HG02759 (cell line): ENCODE data around the gene STC2.

Source experiments
- ATAC-seq: cut with Tn5 transposase; IDR thresholded peaks from one replicate; pipeline ENCODE4 v1.9.1; 2021; ENCODE audit warnings: mild to moderate bottlenecking, moderate library complexity; ENCODE audit not compliant: unreplicated experiment

The STC2 gene

DNA sequence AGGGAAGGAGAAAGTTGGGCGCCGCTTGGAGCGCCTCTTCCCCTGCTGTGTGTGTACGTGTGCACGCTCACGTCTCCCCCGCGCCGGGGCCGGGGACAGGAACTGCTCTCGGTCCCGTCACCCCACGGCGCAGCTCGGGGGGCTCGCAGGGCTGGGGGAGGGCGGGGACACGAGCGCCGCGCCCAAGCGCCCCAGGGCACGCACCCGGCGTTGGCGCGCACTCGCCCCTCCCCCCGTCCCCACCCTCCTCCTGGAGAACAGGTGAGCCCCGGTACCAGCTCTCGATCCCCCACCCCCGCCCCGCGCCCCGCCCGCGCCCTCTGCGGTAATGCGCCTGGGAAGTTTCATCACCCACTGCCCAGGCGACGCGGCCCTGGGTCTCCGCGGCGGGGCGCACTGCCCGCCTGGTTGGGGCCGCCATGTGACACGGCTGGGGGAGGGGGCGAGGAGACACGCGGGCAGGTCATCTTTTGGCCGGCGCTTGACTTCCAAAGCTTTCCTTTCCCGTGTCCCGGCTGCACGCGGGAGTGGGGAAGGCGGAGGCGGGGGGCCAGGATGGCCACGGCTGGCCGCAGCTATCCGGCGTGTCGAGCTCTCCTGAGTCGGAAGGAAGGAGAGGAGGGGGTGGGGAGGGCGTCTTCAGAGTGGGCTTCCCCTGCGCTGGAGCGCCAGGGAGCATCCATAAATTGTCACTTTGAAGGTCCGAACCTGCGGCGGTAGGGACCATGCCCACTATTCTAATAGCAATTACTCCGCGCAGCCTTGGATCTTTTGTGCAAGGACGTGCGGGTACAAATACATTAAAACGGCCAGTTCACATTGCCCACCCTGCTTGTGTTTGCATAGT is 1.5 kb upstream of the STC2 start:
- peak; percentile 35 for ATAC-seq

DNA sequence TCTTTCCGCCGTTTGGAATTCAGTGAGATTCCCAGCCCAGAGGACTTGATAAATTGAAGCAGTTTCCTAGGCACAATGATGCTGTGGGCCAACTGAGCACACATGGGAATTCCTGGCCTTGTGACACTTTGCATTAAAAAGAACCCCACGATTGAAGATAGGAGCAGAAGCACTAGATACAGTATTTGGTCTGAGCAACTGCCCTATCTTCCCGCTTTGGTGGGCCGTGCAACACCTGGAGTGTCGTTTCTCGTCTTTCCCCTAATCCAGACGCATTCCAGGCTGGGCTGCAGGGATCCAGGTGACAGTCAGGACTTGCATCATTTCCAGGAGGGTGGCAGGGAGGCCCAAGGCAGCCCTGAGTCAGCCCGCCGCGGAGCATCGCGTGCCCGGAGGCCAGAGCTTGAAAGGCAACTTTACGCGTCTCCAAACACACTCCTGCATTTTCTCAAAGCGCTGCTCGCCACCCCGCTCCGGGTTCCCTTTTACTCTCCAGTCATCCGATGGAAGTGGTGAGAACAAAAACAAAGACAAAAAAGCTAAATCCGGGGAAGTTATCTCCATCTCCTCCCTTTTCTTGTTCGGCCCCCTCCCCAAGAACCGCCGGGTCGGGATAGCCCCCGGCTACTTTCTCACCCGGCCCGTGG is 753 bp upstream of the STC2 start:
- no peak for ATAC-seq

DNA sequence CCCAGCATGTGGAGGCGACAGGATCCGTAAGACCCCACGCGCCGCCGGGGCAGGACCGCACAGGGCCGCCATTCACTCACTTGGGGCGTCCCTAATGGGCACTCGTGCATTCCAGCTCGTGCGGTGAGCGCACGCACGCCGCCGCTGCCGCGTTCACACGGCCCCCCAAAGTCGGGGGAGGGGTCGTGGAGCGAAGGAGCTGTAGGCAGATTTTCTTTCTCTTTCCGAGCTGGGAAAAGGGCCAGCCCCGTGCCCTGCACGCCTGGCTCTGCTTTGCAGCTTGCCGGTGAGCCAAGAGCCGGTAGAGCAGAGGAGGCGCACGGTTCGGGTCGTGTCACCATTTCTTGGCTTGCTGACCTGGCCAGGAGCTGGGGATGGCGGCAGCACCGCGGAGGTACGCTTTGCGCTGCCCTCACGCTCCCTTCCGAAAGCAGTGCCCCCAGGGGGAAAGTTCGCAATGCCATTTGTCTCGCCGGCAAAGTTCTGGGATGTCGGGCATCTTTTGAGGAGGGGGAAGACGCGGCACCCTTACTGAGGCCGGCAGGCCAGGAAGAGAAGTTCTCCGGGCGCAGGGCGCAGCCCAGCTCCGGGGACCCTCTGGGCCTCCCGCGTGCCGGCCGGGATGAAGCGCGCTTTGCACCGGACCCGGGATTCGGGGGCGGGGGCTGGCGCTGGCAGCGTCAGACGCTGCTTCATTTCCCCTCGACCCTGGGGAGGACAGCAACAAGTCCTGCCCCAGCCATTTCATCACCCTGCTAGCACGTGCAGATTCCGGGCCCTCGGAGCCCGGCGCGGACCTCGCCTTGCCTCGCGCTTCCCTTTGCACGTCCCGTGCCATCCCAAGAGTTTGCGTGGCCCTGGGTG is 898 bp downstream of the STC2 start:
- no peak for ATAC-seq

DNA sequence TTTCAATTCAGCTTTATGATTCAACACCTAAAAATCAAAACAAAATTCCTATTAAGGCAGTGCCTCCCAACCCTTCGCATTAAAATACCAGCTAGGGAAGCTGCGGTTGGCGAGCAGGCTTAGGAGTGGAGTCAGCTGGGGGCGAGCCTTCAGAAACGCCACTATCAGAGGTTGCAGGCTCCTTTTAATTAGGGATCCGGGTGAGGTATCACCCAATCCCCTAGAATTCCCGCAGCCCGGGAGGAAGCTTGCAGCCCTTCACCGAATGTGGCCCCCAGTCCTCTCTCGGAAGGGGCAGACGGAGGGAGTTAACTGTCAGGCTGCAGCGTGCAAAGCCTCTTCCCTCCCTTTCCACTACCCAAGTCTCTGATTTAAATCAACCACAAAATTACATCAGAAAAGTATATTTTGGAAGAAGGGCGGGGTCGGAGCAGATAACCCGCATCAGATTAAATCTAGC is 1.7 kb downstream of the STC2 start:
- ATAC-seq: no peak

DNA sequence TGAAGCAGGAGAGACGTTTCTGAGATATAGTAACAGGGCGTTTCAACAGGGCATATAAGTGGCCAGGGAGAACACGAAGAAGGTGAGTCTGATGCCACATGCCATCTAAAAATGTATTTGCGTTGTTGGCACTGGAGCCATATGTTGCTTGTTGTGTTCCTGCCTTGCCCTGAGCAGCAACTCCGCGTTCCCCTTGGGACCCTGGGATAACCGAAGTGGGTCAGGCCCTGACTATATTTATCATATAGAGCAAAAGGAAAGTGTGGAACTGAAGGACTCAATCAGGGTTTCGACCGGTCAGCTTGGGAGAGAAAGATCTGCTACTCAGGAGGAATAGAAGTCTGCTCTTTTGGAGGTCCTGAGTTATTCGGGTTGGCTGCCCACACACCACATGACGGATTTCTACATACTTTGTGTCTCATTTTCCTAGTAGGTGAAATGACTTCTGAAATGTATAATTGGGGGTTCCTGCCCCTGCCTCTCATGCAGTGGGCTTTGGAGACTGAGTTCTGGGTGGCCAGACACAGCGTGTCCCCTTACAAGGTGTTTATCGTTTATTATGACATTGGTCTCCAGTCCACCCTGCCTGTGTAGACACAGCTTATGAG is 3.0 kb downstream of the STC2 start:
- ATAC-seq: no peak

DNA sequence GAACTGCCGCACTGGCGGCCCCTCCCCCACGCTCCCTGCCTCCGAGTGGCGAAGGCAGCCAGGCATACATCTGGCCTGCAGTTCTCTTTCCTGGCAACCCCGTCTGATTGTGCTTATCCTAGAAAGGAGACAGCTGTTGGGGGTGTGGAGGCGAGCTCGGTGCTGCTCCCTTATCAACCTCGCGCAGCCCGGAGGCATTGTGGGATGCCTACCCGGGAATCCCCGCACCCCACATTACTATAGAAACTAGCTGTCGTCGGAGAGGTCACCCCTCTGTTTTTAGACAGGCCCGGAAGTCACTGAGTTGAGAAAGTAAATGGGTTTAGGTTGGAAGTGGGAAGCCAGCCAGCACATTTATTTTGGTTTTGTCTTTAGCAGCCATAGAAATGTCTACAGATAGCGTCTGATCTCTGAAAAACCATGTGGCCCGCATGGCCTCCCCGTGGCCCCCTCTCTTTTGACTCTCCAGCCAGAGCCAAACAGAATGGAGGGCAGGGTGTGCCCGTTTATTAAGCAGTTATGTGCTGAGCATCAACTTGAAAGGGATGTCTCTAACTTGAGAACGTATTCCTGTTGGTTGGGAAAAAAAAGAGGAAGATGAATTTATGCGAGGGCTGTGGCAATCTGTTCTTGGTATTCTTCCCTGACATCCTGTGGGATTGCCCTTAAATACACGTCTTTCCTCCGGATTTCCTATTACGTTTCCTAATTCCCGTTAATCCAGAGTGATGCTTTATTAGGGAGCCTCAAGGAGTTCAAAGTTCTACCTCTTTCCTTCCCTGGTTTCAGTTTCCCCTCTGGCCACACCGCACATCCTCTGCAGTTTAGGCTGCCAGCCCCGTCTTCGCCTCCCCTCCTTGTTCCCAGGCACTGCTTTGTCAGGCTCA is 3.9 kb downstream of the STC2 start:
- peak; percentile 33 for ATAC-seq

DNA sequence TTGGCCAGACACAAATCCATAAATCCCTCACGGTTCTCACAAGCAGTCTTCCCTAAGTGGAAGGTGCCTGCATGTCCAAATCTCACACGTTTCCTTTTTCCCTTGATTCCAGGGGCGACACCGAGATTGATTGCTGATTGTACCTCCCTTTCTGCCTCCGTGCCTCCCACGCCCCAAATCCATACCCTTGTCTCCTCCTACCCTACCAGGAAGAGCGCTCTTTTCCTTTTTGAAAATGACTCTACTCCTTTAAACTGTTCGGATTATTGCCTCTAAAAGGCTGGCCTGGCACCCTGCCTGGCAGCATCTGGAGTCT is 4.5 kb downstream of the STC2 start:
- no peak for ATAC-seq

DNA sequence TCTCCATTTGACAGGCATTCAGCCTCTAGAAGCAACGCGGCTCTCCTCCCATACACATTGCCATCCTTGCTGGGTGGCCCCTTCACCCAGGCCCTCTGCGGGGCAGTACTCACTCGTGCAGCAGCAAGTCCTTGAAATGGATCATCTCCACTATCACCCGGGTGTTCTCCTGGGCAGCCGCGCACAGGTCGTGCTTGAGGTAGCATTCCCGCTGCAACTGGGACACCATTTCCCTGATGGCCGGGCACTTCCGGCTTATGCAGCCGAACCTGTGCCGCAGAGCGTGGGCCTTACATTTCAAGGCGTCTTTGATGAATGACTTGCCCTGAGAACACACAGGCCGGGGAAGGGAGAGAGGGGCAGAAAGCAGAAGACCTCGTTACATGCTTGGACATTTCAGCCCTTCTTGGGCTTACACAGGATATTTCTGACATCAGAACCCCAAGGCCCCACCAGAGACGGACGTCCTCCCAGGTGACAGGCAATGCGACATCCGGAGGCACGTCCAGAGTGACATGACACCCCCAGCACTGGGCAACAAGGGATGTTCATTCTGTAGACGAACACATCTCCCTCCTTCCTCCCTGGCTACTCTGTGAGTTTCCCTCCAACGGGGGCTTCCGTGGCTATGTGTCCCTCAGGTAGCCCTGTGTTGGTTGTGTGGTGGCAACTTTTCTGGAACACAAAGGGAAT is 5.0 kb downstream of the STC2 start:
- ATAC-seq: no peak

DNA sequence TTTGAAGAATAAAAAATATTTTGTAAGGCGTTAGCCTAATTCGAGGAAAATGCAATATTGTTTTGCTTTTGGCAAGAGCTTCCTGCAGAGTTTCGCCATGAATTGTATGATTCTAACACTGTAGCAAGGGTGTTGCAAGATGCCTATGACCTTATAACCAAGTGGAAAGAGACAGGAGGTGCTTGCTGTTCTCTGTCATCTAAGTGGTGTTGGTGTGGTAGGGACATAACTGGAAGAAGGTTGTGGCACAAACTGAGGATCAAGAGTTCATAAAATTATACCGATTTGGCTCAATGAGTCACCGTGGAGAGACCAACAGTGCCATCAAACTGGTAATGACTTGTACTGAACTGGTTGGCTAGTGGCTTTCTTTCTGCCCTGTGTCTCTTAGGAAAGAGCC is 6.3 kb downstream of the STC2 start:
- ATAC-seq: no peak

DNA sequence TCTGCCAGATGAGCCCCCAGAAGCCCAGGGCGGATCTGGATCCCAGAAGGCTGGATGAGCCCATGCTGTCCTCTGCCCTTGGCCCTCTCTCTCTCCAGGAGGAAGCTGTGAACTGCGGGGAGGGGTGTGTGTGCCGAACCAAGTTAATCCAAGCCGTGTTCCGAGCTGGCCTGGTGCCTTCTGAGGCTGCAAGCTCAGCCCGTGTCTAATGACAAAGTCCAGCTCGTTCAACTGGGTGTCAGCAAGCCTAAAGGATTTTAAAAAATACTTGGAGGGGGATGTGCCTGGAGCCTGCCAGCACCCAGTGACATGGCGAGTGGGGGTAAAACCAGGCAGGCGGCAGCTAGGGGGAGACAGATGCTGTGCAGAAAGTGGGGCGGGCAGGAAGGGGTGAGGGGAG is 8.0 kb downstream of the STC2 start:
- ATAC-seq: no peak

DNA sequence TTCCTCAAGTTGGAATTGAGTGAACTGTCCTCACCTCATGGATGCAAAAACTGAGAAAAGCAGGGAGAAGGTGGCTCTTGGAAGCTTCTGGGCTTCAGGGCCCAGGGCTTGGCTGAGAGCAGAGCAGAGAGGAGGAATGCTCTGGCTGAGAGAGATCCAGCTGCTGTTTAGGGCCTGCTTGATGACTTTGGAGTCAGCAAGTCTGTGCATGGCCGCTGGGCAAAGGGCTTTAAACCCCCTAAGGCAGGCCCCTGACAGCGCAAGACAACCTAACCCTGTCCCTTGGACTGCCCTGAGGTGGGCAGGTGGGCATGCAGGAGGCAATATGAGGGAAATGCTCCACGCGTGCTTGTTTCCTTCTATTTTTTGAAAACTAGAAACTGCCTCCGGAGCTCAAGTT is 8.6 kb downstream of the STC2 start:
- no peak for ATAC-seq

DNA sequence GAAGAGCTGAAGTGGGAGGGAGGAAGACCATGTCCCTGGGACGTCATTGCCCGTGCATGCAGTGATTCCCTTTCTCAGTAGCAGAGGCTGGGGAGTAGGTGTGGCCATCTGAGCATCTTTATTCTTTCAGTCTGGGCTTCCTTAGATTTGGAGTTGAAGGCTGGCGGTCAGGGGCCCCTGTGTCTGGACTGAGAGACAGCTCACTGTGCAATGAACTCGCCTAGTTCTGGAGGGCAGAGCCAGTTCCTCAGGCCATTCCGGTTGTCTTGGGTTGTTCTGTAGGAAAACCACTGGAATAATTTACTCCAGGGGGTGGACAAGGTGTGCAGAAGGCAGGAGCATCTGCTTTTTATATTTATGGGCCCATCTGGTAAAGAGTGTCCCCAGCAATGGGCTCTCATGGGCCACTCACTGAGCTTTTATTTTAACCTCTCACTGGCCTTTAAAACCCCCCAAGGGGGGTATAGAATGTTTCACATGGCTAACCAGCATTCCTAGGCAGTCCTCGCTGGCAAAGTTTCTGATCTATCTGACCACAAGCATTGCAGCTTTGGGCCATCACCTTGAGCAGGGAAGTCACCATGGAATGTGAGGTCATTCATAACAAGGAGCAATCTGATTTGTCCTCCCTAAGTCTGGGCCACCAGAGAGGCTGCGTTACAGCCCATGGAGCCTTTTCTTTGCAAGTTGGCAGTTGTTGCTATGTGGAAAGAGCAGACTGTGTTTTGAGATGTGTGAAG is 9.2 kb downstream of the STC2 start:
- ATAC-seq: no peak

DNA sequence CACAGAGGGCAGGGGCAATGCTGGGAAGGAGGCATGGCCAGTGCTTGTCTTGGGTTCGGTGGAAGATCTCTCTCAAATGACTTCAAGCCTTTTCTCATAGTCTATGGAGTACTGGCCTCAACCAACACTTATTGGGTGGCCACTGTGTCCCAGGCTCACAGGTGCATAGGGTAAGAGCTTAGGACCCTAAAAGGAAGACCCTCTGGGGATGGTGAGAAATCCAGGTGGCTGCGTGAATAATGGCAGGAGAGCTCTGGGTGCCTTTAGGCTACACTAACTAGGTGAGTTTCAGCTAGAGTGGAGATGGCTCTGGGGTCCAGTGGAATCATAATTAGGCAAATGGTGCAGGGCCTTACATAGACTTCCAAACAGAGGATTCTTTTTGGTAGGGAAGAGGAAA is 9.9 kb downstream of the STC2 start:
- no peak for ATAC-seq

DNA sequence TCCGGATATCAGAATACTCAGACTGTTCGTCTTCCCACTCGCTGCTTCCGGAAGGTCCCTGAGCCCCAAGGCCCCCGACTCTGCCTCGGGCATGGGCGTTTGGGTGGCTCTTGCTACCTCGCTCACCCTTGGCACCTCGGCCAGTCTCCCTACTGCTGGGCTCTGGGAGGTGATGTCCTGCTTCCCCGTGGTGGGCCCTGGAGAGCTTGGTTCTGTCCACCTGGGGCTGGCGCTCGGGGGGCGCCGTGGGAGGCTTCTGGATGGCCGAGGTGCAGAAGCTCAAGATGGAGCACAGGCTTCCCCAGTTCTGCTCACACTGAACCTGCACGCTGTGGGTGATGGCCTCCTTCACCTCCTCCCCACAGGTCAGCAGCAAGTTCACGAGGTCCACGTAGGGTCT is 10.4 kb downstream of the STC2 start:
- ATAC-seq: no peak

DNA sequence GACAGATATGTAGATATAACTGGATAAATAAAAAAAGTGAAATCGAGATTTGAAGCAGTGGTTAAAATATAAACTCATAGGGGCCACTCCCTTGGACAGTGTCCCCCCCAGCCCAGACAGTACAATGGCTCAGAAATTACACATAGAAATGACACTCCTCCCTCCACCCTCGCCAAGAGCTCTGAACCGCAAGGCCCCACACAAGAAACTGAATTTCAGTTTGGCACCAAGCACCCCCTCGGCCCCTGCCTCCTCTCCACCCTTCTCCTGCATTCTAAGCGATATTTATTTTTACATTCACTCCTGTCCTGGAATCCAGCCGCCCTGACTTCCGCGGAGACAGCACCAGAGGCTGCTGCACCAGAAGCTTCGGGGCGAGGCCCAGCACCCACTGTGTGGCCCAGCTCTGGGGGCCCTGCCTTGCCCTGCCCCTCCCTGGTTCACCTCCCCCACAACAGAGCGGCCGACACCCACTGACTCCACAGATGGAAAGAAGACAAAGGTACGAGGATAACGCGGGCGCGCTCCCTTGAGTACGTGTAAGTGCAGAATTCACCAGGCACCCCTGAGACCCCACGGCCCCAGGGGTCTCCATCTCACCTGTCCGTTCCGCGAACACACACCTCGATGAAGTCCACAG is 11.0 kb downstream of the STC2 start:
- ATAC-seq: no peak

DNA sequence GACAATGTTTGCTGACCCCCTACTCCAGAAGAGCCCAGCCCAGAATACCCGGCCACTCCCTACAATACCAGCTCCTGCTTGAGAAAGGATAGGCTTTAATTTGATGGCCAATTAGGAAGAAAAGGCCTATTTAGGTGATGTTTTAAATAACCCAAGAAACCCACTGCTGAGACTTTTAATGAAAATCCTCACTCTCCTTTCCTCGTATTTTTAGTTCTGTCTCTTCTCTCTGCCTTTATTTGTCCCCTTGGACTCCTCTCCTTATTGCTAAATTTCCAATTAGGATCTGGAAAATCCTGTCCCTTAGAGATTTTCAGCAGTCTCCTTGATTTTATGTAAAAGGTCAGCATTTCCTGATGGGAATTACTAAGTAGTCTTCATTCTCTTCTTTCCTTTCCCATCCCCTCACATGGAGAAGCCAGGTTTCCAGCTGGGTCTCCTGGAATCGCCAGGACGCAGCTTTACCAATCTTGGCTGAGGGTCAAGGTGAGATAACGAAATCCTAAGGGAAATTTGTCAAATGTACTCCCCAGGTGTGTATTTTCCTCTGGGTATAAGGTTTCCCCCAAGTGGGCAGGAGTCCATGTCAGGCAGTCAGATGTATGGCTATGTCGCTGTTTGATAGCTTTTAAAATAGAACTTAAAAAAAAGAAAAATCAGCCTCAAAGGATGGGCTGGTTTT is 11.7 kb downstream of the STC2 start:
- ATAC-seq: no peak

DNA sequence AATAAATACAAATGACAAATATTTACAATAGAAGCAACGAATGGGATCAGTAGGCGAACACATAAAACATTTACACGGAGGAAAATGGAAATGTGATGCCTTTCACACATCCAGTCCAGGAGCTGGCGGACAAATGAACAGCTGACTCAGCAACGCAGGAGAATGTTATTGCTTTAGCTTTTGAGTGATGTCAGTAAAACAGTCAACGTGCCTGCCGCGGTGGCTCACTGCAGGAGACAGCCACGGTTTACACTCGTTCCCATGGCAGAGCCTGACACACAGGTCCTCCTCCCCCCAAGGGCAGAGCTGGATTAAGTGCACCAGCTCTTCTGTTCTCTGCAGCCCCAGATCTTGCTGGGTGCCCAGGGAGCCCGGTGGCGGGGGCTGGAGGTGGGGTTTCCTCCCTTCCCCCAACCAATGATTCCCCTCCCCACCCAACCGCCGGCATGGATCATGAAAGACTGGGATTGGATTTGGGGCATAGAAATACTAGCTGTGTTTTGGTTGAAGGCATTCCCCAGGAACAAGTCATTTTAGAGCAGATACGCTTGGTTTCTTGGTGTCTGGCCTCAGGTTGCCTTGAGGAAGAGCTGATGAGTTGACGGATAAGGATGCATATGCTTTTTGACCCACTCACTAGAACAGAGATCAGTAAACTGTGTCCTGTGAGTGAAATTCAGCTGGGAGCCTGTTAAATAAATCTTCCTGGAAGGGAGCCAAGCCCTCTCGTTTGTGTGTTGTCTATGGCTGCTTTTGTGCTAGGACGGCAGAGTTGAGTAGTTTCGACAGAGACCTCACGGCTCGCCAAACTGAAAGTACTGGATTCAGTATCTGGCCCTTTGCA is 12.5 kb downstream of the STC2 start:
- no peak for ATAC-seq
